Natural killer cell treated with Interleukin-12 subunit alpha and Interleukin-12 subunit beta and Interleukin-15 and Interleukin-18, amount 100 ng/mL, for 72 hours (primary cell): ENCODE data around the gene PFDN6. TPM values are rescaled to one million over a fixed set of nuclear protein-coding genes. Genes with fewer than 3 reads are reported as not detected.
"Not testable (repeated sequence)": the region's sequence is repeated elsewhere in the genome, so short reads cannot be mapped to it uniquely, and the experiment has no call there.

Source experiments
- ATAC-seq, 2 donors: fragments of 150-1000 bp; cut with Tn5 transposase in 1 of 2; sonication (Bioruptor Pico), chemical (Tn5 transposase) in 1 of 2; 2 replicates each; pipeline ENCODE4 v1.10.0; 2021
- DNase-seq: peaks from one replicate; pipeline ENCODE4 v3.0.0; 2022; ENCODE audit warnings: low spot score
- H3K27ac Mint-ChIP-seq, 2 donors: 1 replicate in 1 of 2; 2 replicates in 1 of 2; pipeline ENCODE4 v1.8.0; 2022; ENCODE audit warnings: mixed read lengths in 2 of 2, mild to moderate bottlenecking in 1 of 2, moderate library complexity in 1 of 2
- H3K27me3 Mint-ChIP-seq, 2 donors: 1 replicate in 1 of 2; 2 replicates in 1 of 2; pipeline ENCODE4 v1.8.0; 2022; ENCODE audit warnings: mixed read lengths in 2 of 2
- H3K36me3 Mint-ChIP-seq: one replicate; pipeline ENCODE4 v1.8.0; 2022; ENCODE audit warnings: mixed read lengths
- H3K4me1 Mint-ChIP-seq, 2 donors: 1 replicate in 1 of 2; 2 replicates in 1 of 2; pipeline ENCODE4 v1.8.0; 2022; ENCODE audit warnings: low read depth in 2 of 2, mixed read lengths in 2 of 2, mild to moderate bottlenecking in 1 of 2
- H3K4me3 Mint-ChIP-seq: one replicate; pipeline ENCODE4 v1.8.0; 2022; ENCODE audit warnings: mixed read lengths
- H3K9me3 Mint-ChIP-seq: 2 replicates; pipeline ENCODE4 v1.8.0; 2022; ENCODE audit warnings: mixed read lengths
- total RNA-seq, 2 donors: library from RNA; stranded (reverse); gene quantifications; one replicate each; pipeline ENCODE4 v1.2.3, GENCODE V29; 2022

Gene PFDN6
- total RNA-seq, 2 donors from 2014 or later: 72.0 to 76.8 TPM

GRCh38 chr6:33262490-33262889 lies 26.9 kb upstream of the PFDN6 start:
- H3K36me3 Mint-ChIP-seq: peaks cover 12% of the 10 kb centered on the region
- H3K27ac Mint-ChIP-seq, H3K27me3 Mint-ChIP-seq, DNase-seq, H3K4me3 Mint-ChIP-seq, ATAC-seq, H3K9me3 Mint-ChIP-seq, H3K4me1 Mint-ChIP-seq: not testable (repeated sequence)

- peak in 1 of 2 donors; percentile 28 for ATAC-seq
Measured at GRCh38 chr6:33264015-33264414, 25.4 kb upstream of the PFDN6 start.

GRCh38 chr6:33271117-33271467 lies 18.3 kb upstream of the PFDN6 start:
- Mint-ChIP-seq H3K27ac (peak overlapping the region; percentile 97 to 99), H3K9me3 (no peaks in the 10 kb centered on the region), H3K4me1 (peaks cover 45 to 63% of the 10 kb centered on the region in 2 donors), H3K36me3 (peaks cover 42% of the 10 kb centered on the region), H3K27me3 (no peaks in the 10 kb centered on the region), H3K4me3 (peak overlapping the region; percentile 95)
- ATAC-seq (peak in 1 of 2 donors; percentile 2), DNase-seq (no peak)

More at GRCh38 chr6:33264015-33264414, 25.4 kb upstream of the PFDN6 start:
- H3K36me3 Mint-ChIP-seq: peaks cover 23% of the 10 kb centered on the region
- H3K9me3 Mint-ChIP-seq: no peaks in the 10 kb centered on the region
- H3K27ac Mint-ChIP-seq: no peak overlapping the region
- peaks cover 9% of the 10 kb centered on the region in 2 donors for H3K4me1 Mint-ChIP-seq
- H3K27me3 Mint-ChIP-seq: no peaks in the 10 kb centered on the region
- DNase-seq: peak; percentile 38
- no peak overlapping the region for H3K4me3 Mint-ChIP-seq

- peak; percentile 95 for DNase-seq
- no peaks in the 10 kb centered on the region for H3K9me3 Mint-ChIP-seq
- peaks cover 48% of the 10 kb centered on the region for H3K36me3 Mint-ChIP-seq
- peak within 1 kb of the TSS; percentile 97 to 99 for H3K27ac Mint-ChIP-seq
- H3K27me3 Mint-ChIP-seq: no peaks in the 10 kb centered on the region
- ATAC-seq: peak; percentile 92 to 96
- peak within 1 kb of the TSS; percentile 95 for H3K4me3 Mint-ChIP-seq
- H3K4me1 Mint-ChIP-seq: peaks cover 46 to 69% of the 10 kb centered on the region in 2 donors
Measured at GRCh38 chr6:33271468-33272274, 17.7 kb upstream of the PFDN6 start, which contains the start of the genes RPS18 and VPS52. TSS of gene RPS18 (plus strand) at chr6:33272075. CDS start at chr6:33272120, 45 bp downstream. TSS of gene VPS52 (minus strand) at chr6:33271876. CDS start at chr6:33271675, 201 bp downstream.

GRCh38 chr6:33272275-33273128 lies 16.9 kb upstream of the PFDN6 start:
- H3K9me3 Mint-ChIP-seq: no peaks in the 10 kb centered on the region
- DNase-seq (no peak), ATAC-seq (peak; percentile 10 to 17)
- H3K36me3 Mint-ChIP-seq: peaks cover 46% of the 10 kb centered on the region
- H3K27ac Mint-ChIP-seq: peak overlapping the region; percentile 97 to 99
- no peaks in the 10 kb centered on the region for H3K27me3 Mint-ChIP-seq
- H3K4me3 Mint-ChIP-seq: peak overlapping the region; percentile 95
- H3K4me1 Mint-ChIP-seq: peaks cover 47 to 71% of the 10 kb centered on the region in 2 donors

GRCh38 chr6:33273129-33273923 lies 16.1 kb upstream of the PFDN6 start:
- Mint-ChIP-seq H3K9me3 (no peaks in the 10 kb centered on the region), H3K36me3 (peaks cover 40% of the 10 kb centered on the region), H3K4me1 (peaks cover 52 to 72% of the 10 kb centered on the region in 2 donors), H3K4me3 (peak overlapping the region; percentile 95), H3K27me3 (no peaks in the 10 kb centered on the region), H3K27ac (peak overlapping the region; percentile 97 to 99)
- no peak for ATAC-seq
- no peak for DNase-seq

GRCh38 chr6:33273924-33274902 lies 15.2 kb upstream of the PFDN6 start:
- no peak for ATAC-seq
- H3K4me1 Mint-ChIP-seq: peaks cover 57 to 72% of the 10 kb centered on the region in 2 donors
- no peak for DNase-seq
- no peaks in the 10 kb centered on the region for H3K9me3 Mint-ChIP-seq
- H3K4me3 Mint-ChIP-seq: peak overlapping the region; percentile 95
- H3K27ac Mint-ChIP-seq: peak overlapping the region; percentile 97 to 99
- H3K36me3 Mint-ChIP-seq: peaks cover 35% of the 10 kb centered on the region
- no peaks in the 10 kb centered on the region for H3K27me3 Mint-ChIP-seq

GRCh38 chr6:33275795-33276580 lies 13.4 kb upstream of the PFDN6 start:
- peak overlapping the region; percentile 95 for H3K4me3 Mint-ChIP-seq
- peak overlapping the region; percentile 97 to 99 for H3K27ac Mint-ChIP-seq
- not testable (repeated sequence) for H3K9me3 Mint-ChIP-seq, ATAC-seq, DNase-seq, H3K27me3 Mint-ChIP-seq
- peaks cover 35% of the 10 kb centered on the region for H3K36me3 Mint-ChIP-seq
- peaks cover 51 to 59% of the 10 kb centered on the region in 2 donors for H3K4me1 Mint-ChIP-seq

GRCh38 chr6:33276581-33276863 lies 12.9 kb upstream of the PFDN6 start:
- H3K9me3 Mint-ChIP-seq: no peaks in the 10 kb centered on the region
- peaks cover 35% of the 10 kb centered on the region for H3K36me3 Mint-ChIP-seq
- H3K4me1 Mint-ChIP-seq: peaks cover 53% of the 10 kb centered on the region in 2 donors

GRCh38 chr6:33276864-33277662 lies 12.3 kb upstream of the PFDN6 start, which contains the start of gene B3GALT4:
TSS of gene B3GALT4 (plus strand) at chr6:33277123. CDS start at chr6:33277420, 297 bp downstream.
- peaks cover 48% of the 10 kb centered on the region in 2 donors for H3K4me1 Mint-ChIP-seq
- DNase-seq: peak; percentile 88
- peak within 1 kb of the TSS; percentile 95 for H3K4me3 Mint-ChIP-seq
- peak within 1 kb of the TSS; percentile 87 to 97 for H3K27ac Mint-ChIP-seq
- H3K9me3 Mint-ChIP-seq: no peaks in the 10 kb centered on the region
- peaks cover 35% of the 10 kb centered on the region for H3K36me3 Mint-ChIP-seq
- no peaks in the 10 kb centered on the region for H3K27me3 Mint-ChIP-seq
- peak; percentile 82 to 87 for ATAC-seq

More at GRCh38 chr6:33276581-33276863, 12.9 kb upstream of the PFDN6 start:
- DNase-seq: no peak
- no peak for ATAC-seq
- Mint-ChIP-seq H3K27me3 (no peaks in the 10 kb centered on the region), H3K4me3 (peak overlapping the region; percentile 95), H3K27ac (peak overlapping the region; percentile 87 to 97)
